ENCODE measurements around the gene RSBN1L.

The RSBN1L gene

DNA sequence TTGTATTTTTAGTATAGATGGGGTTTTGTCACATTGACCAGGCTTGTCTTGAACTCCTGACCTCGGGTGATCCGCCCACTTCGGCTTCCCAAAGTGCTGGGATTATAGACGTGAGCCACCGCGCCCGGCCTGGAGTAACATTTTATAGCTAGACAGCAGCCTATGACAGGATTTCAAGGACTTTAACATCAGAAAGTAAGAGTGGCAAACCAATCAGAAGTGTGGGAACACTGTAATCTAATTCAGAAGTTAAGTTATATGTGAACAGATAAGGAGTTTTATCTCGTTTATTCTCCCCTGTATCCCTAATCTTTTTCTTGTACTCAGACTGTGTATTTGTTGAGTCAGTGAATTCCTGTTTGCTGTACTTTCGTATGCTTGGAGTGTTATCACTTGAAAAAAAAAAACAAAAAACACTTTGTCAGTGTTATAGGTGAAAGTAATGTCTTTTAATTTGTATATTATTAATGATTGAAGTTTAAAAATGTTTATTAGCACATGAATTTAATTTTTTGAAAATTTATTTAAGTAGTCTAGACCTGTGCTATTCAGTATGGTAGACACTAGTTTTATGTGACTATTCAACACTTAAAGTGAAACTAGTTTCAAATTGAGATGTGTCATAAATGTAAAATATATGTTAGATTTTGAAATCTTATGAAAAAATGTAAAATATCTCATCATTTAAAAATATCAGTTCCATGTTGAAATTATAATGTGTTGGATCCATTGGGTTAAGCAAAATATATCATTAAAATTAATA, 38.6 kb downstream of the RSBN1L start:
- DNase-seq: no peak

DNA sequence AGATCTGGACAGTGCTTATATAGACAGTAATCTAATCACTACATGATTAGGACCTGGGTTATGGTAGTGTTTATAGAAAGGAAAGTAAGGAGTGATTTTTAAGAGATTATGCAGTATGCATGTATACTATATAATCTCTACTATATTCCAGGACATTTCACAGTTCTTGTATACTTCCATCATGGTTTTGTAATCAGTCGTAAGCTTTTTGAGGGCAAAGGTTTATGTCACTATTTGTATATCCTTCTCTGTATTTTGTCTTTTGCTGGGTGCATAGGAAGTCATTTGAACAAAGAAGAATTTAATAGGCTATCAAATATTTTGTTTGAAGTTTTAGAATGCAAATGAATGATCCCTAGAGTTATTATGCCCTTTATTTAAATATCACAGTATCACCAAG, 39.2 kb downstream of the RSBN1L start:
- DNase-seq: no peak

DNA sequence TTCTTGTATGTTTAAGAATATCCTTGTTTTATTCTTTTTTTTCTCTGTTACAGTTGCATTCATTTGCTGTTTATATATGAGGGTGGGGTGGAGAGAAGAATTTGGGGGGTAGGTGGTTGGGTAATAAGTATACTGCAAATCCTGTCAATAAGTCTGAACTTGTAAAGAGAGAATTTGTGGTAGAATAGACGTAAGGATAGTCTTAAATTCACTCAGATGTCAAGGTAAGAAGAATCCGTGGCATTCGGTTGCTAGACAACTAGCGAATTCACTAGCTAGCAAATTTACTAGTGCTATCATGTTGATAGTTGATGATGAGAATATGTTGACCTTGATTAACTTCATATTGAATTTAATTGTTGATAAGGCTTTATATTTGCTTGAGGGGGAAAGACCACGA, 40.7 kb downstream of the RSBN1L start:
- DNase-seq: no peak

DNA sequence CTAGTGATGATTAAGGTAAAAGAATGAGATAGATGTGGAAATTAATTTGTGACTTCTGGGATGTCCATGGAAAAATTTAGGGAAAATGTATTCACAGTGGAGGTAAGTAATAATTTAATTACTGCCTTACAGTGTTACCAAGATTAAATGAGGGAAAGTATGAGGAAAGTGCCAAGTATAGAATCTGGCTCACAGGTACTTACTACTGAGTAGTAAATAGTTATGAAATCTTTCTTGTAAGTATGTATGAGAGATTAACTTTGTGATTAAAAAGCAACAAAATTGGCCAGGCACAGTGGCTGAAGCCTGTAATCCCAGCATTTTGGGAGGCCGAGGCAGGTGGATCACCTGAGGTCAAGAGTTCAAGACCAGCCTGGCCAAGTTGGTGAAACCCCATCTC, 42.1 kb downstream of the RSBN1L start:
- no peak for DNase-seq

DNA sequence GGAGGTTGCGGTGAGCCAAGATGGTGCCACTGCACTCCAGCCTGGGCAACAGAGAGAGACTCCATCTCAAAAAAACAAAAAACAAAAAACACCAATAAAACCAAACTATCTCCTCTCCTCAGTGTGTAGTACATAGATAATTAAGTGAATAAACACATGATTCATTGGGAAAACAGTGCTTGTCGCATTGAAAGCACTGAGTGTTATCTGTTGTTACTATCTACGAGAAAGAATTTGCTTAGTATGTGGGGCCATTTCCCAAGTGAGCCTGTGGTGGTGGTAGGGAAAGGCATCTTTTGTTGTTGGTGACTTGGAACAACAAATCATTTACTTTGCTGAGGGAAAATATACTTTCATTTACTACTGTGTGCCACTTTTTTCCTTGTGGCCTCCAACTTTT, 42.6 kb downstream of the RSBN1L start:
- DNase-seq: no peak

DNA sequence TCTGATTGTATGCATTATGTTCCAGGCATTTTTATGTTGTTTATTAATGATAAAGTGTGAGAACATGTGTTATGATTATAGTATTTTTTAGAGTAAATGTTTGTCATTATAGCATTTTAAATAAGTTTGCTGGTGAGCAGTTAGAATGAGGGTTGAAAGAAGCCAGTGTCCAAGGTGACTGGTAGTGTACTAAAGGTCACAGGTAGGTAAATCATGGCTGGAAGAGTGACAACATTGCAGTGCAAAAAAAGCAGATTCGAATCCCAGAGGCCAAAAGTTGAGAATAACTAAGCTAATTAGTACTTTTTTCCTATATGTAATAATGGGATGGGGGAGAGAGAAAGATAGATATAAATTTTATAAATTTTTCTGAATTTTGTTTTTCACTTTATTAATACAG, 44.0 kb downstream of the RSBN1L start:
- DNase-seq: no peak

DNA sequence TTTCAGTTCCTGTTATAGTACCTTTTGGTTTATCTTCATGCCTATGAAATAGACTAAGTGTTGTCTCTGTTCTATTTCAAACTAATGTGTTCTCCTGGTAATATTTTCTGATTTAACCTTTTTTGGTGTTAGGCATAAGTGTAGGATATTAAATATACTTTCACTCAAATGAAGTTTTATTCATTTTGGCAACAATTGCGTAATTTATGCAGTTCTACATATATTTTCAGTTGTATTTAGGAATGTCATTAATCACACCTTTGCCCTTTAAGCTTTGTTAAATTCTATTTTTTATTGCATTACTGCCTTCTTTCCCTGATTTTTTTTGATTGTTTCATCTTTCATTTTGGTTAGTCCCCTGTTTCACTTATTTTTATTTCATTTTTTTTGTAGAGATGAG, 47.3 kb downstream of the RSBN1L start:
- no peak for DNase-seq

DNA sequence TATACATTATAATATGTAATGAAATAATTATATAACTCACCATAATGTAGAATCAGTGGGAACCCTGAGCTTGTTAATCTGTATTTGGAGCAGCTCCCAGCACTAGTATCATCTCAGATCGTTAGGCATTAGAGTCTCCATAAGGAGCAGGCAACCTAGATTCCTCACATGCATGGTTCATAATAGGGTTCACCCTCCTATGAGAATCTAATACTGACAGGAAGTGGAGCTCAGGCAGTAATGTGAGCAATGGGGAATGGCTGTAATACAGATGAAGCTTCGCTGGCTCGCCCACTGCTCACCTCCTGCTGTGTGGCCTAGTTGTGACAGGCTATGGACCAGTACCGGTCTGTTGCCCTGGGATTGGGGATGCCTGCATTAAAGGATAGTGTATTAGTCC, 49.5 kb downstream of the RSBN1L start:
- DNase-seq: no peak

DNA sequence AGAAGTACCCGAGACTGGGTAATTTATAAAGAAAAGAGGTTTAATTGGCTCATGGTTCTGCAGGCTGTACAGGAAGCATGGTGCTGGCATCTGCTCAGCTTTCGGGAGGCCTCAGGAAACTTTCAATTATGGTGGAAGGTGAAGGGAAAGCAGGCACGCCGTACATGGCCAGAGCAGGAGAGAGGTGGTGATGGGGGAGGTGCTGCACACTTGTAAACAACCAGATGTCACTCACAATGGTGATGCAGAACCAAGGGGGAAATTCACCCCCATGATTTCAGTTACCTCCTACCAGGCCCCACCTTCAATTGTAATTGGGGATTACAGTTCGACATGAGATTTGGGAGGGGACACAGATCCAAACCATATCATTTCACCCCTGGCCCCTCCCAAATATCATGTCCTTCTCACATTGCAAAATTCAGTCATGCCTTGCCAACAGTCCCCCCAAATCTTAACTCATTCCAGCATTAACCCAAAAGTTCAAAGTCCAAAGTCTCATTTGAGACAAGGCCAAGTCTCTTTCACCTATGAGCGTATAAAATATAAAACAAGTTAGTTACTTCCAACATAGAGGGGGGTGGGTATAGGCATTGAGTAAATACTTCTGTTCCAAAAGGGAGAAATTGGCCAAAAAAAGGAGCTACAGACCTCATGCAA, 50.0 kb downstream of the RSBN1L start:
- DNase-seq: no peak

DNA sequence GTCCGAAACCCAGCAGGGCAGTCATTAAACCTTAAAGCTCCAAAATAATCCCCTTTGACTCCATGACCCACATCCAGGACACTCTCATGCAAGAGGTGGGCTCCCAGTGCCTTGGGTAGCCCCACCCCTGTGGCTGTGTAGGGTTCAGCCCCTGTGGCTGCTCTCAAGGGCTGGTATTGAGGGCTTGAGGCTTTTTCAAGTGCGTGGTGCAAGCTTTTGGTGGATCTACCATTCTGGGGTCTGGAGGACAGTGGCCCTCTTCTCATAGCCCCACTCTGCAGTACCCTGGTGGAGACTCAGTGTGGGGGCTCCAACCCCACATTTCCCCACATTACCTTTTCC, 50.5 kb downstream of the RSBN1L start:
- DNase-seq: no peak

DNA sequence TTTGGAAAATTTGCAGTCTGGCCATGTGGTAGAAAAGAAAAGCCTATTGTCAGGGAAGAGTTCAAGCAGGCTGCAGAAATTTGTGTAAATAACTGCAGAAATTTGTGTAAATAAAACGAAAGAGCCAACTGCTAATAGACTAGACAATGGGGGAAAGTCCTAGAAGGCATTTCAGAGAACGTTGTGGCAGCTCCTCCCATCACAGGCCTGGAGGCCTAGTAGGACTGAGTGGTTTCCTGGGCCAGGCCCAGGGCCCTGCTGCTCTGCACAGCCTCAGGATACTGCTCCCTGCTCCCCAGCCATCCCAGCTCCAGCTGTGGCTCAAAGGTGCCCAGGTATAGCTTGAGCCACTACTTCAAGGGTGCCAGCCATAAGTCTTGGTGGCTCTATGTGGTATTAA, 50.9 kb downstream of the RSBN1L start:
- DNase-seq: no peak

DNA sequence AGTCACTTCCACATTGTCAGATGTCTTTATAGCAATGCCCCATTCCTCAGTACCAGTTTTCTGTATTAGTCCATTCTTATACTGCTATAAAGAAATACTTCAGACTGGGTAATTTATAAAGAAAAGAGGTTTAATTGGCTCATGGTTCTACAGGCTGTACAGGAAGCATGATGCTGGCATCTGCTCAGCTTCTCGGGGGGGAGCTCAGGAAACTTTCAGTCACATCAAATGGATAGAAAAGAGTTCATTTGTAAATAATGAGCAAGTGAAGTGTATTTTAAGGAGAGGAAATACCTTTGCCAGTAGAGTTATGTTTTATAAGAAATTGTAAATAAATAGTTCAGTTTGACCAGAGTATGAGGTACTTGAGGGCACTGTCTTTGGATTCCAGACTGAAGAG, 51.5 kb downstream of the RSBN1L start:
- DNase-seq: no peak

DNA sequence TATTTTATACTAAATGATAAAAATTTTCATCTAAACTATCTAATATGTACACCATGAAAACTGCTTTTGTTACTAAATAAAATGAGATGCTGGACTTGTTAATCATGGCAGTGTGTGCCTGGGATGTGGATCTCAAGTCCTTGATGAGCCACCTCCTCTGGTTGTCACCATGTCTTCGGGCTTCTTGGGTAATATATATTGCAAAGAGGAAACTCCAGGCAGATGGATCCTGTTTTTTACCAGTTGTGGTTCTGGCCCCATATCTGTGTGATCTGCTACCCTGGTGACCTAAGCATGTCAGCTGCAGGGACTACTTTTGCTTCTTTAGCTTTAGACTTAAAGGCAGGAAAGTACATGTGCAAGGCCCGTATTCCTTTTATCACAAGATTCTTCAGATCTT, 55.8 kb downstream of the RSBN1L start:
- DNase-seq: no peak

DNA sequence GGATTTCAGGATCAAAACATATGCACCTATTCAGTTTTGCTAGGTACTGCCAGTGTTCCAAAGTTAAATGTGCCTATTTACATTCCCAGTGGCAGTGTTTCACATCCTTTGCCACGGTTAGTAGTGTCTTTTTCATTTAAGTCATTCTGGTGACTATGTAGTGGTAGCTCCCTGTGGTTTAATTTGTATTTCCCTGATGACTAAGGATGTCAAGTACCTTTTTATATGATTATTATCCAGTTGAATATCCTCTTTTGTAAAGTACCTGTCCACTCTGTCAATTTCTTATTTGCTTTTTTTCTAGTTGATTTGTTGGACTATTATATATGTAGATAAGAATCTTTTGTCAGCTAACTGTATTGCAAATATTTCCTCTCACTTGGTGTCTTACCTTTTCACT, 56.9 kb downstream of the RSBN1L start:
- DNase-seq: no peak

DNA sequence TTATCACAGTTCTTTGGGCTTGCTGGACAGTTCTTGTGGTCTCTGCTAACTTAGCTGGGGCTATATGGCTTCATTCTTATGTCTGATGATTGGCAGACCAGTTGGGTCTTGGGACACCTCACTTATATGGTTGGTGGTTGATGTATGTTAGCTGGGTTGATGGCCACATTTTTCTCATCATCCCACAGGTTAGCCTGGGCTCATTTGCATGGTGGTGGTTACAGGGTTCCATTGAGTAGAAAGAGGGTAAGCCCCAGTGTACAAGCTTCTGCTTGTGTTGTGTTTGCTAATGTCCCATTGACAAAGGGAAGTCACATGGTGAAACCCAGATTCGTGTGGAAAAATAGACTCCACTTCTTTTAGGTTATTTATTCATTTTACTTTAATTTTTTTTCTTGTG, 61.3 kb downstream of the RSBN1L start:
- DNase-seq: no peak

DNA sequence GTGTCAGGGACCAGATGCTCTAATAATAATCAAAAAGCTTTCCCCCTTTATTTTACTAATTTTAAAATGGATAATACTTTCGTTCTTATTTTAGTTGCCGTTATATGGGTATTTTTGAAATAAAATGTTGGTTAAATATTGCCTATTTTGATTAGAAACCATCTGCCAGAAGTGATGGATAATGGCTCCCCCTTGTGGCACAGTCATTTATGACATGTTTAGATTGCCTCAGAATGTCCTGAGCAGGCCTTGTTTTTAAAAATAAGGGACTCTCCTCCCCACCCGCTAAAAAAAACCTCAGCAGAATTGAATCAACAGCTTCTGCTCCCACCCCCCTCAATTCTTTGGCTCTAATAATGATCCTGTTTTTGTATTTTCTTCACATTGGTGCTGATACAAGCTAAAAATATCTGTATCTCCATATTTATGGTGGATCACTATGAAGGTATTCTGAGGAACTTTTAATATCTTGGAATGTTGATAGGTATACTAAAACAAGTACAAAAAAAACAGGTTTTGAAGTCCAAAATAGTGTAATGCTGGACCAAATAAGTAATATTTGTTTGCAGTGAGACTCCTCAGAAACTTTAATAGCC, 63.1 kb downstream of the RSBN1L start:
- DNase-seq: peak; percentile 12 to 80 (median 52)

DNA sequence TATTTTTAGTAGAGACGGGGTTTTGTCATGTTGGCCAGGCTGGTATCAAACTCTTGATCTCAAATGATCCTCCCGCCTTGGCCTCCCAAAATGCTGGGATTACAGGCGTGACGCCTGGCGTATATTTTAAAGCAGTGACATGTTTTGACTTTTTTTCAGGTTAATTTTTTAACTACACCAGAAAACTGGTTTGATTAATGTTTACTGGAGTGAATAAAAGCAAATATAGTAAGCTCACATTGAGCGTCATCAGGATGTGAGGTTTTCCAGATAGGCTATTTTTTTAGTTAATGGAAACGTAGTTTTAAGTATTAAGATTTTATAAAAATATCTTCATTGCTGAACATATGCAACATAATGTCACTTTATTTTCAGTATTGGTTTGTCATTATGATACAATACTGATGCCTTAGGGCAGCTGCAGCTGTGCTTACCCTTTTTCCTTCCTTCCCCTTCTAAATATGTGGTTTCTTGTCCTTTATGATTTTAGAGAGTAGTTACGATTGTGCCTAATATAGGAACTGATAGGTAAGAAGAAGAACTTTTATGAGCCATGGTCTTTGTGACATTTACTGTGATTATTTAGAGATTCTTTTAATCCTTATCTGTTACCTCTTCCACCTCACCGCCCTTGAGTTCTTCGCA, 64.7 kb downstream of the RSBN1L start:
- no peak for DNase-seq

DNA sequence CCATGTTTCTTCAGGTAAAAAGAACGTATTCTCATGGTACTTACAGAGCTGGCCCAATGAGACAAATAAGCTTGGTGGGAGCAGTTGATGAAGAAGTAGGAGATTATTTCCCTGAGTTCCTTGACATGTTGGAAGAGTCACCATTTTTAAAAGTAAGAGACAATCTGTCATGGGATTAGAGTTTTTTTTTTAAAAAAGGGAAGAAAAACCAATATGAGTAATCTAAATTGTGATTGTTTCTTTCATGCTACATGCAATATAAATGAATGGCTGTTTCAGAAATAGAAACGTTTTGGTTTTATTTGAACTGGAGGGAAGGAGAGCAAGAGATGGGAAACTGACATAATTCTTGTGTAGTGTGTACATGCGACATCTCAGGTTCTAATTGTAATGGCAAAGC, 69.2 kb downstream of the RSBN1L start:
- DNase-seq: no peak

DNA sequence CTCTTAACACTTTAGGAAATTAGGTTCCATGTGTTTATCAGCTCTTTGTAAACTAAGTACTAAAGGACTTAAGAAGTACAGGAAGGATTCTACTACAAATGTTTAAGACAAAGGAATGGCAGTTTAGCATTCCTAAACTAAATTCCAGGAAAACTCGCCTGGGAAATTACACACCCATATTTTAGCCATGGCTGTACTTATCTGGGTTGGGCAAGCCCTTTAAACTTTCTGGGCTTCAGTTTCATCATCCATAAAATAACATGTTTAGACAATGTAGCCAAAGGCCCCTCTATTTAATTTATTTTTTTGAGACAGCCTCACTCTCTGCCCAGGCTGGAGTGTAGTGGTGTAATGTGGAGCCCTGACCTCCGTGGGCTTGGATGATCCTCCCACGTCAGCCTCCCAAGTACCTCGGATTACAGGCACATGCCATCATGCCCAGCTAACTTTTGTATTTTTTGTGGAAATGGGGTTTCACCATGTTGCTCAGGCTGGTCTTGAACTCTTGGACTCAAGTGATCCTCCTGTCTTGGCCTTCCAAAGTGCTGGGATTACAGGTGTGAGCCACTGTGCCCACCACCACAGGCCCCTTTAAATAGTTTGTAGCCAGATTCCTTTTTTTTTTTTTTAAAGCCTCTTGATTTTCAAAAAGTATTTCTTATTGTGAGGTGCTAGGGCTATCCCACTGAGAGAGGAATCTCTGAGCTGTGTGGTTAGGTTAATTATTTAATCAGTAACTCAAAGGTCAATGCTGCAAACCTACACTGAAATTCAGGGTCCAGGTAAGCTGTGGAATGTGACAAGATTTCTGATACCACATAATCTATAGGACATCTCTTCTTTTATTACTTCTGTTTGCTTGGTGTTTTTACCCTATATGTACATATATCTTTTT, 69.9 kb downstream of the RSBN1L start:
- DNase-seq: no peak

DNA sequence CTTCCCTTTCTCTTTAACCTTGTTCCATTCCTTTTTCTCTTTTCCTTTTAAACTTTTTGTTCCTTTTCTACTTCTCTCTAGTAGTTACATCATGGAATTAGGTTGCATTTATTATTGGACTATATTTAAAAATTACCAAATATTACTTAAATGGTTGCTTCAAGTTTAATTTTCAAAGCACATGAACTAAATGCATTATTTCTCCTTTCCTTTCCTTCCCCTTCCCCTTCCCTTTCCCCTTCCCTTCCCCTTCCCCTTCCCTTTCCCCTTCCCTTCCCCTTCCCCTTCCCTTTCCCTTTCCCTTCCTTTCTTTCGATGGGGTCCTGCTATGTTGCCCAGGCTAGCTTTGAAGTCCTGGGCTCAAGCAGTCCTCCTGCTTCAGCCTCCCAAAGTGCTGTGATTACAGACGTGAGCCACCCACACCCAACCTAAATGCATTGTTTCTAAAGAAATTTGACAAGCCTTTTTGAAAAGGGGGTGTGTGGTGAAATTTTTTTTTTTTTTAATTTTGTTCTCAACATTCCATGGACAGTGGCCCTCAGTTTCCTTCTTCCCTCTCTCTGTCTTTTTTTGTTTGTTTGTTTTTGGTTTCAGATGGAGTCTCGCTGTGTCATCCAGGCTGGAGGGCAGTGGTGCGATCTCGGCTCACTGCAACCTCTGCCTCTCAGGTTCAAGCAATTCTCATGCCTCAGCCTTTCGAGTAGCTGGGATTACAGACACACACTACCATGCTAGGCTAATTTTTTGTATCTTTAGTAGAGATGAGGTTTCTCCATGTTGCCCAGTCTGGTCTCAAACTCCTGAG, 70.7 kb downstream of the RSBN1L start:
- DNase-seq: no peak

DNA sequence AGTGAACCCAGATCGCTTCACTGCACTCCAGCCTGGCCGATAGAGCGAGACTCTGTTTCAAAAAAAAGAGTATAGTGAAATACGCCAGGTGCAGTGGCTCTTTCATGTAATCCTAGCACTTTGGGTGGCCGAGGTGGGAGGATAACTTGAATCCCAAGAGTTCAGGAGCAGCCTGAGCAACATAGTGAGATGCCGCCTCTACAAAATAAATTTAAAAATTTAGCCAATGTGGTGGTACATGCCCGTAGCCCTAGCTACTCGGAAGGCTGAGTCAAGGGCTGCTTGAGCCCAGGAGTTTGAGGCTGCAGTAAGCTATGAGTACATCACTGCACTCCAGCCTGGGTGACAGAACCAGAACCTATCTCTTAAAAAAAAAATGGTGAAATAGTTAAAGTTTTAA, 74.1 kb downstream of the RSBN1L start:
- DNase-seq: no peak

DNA sequence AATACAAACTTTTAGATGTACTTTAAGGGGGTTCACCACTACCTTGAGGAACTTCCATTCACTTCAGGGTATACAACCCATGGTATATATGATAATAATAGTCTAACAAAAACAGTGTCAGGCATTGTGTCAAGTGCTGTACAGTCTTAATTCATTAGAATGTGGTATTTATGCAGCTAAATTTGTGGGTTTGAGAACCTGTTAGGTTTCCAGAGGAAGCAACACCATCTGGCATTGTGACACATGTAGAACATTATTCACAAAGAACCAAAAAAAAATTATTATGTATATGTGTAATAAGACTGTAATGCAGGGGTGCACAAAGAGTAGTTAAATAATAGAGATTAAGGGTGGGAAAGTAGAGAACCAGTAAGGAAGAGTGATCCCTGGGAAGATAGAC, 75.6 kb downstream of the RSBN1L start:
- no peak for DNase-seq

All from stimulated activated naive CD4-positive, alpha-beta T cell (primary cell).